ENCODE data around the gene NISCH.

GRCh38 chr3:52520716-52521487 is 65.5 kb downstream of the NISCH start:
- TF ChIP-seq NFIC (IDR thresholded peaks at IDR 0.05): no peak
- no peak for TF ChIP-seq EGR1 (IDR thresholded peaks at IDR 0.05)
- TF ChIP-seq EP300 (IDR thresholded peaks at IDR 0.05; ENCODE audit: borderline replicate concordance): no peak
- TF ChIP-seq TEAD4 (IDR thresholded peaks at IDR 0.05): no peak
- TF ChIP-seq MAX (IDR thresholded peaks at IDR 0.05): no peak
- TF ChIP-seq YY1 (IDR thresholded peaks at IDR 0.05; ENCODE audit: low read depth): no peak

Measured in Ishikawa (cell line).